ENCODE results near the gene NBAS. TPM values are rescaled to one million over a fixed set of nuclear protein-coding genes. Genes with fewer than 3 reads are reported as not detected.

Gene NBAS
- total and polyA plus RNA-seq, 9 of the 15 experiments (the other 6 are each of a cell fraction or from before 2014, with no cell fraction given), result 15.3 to 94.4 (median 69.9) TPM

- TF ChIP-seq NR1H2 (CRISPR knock-in tag; IDR thresholded peaks at IDR 0.05) (peak; percentile 86; the same call in 1 of the 2 replicates), HIVEP1 (CRISPR knock-in tag; IDR thresholded peaks at IDR 0.05) (0 out of 2 replicates have a peak, but pooled peaks have one; percentile 22), PYGO2 (tag; IDR thresholded peaks at IDR 0.05) (no peak), IRF9 (tag; IDR thresholded peaks at IDR 0.05) (0 out of 2 replicates have a peak, but pooled peaks have one; percentile 34), ZFP1 (CRISPR knock-in tag; IDR thresholded peaks at IDR 0.05) (no peak), PRPF4 (IDR thresholded peaks at IDR 0.05; ENCODE audit: insufficient read depth, low read depth, low read length, poor library complexity, severe bottlenecking) (no peak), NFIC (IDR thresholded peaks at IDR 0.05) (peak; percentile 55), ZNF589 (CRISPR knock-in tag; IDR thresholded peaks at IDR 0.05; ENCODE audit: low read depth) (no peak), ZBTB2 (IDR thresholded peaks at IDR 0.05) (peak; percentile 62; the same call in 1 of the 2 replicates), SMARCA5 (IDR thresholded peaks at IDR 0.05) (no peak), ZNF3 (CRISPR knock-in tag; IDR thresholded peaks at IDR 0.05) (no peak), ATF1 (CRISPR knock-in tag; IDR thresholded peaks at IDR 0.05) (no peak; the same call in 1 of the 2 replicates), ATF1 (tag; IDR thresholded peaks at IDR 0.05) (peak; percentile 86), ZNF277 (CRISPR knock-in tag; IDR thresholded peaks at IDR 0.05; ENCODE audit: borderline replicate concordance) (no peak), XRCC5 (IDR thresholded peaks at IDR 0.05; ENCODE audit: low read depth, low read length) (peak; percentile 96), ZNF280A (IDR thresholded peaks at IDR 0.05; ENCODE audit: low read depth, partially characterized antibody) (no peak), ZNF592 (IDR thresholded peaks at IDR 0.05) (no peak; the same call in 1 of the 2 replicates)
These were observed 30.7 kb upstream of the NBAS start, which contains the start of gene DDX1 (continued) for GRCh38 chr2:15591692-15592463.

All from K562 (cell line).